Activated effector memory CD4-positive, alpha-beta T cell treated with Interleukin-2 at 50 U/mL for 16 hours (primary cell): ENCODE data around the gene LLPH.

Experiments
- DNase-seq: peaks from one replicate; pipeline ENCODE4 v3.0.0-alpha.2; 2020

Gene LLPH

DNA sequence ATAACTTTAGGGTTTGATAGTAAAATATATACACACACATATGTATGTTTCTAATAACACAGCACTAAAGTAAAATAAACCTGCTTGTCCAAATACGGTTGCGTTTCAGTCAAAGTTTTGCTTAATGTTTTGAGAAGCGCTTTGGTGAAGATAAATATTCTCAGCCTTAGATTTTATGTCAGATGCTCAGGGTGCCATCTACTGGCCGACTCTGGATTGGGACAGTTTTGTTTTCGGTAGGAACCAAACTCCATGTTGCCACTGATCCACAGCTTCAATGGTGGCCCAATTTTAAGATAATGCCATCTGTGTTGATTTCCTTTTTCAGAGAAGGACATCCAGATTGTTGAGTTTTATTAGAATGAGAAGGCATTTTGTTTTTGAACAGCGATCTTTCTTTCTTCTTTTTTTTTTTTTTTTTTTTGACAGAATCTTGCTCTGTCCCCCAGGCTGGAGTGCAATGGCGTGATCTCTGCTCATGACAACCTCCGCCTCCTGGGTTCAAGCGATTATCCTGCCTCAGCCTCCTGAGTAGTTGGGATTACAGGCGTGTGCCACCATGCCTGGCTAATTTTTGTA is 43.1 kb downstream of the LLPH start:
- no peak for DNase-seq

GRCh38 chr12:66085998-66086397 is 44.6 kb downstream of the LLPH start:
- no peak for DNase-seq

- no peak for DNase-seq
Observed at GRCh38 chr12:66085213-66085612, 45.3 kb downstream of the LLPH start.

DNA sequence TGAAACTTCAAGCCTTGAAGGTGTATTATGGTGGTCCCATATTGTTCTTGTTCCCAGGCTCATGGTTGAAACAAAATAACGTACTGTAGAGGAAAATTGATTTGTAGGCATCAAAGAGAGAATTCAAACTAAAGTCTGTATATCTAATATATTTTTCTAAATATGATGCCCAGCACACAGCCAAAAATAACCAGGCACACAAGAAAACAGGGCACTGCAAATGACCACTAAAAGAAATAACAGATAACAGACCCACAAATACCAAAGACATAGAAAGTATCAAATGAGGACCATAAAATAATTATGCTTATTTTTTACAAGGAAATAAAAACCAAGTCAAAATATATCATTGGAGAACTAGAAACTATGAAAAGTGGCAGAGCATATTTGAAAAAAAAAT is 46.8 kb downstream of the LLPH start:
- DNase-seq, result no peak

GRCh38 chr12:66082744-66083143 is 47.8 kb downstream of the LLPH start:
- DNase-seq, result no peak

- DNase-seq, result no peak
Observed at GRCh38 chr12:66080791-66081190, 49.8 kb downstream of the LLPH start.

- DNase-seq, result no peak
Observed at GRCh38 chr12:66077542-66077941, 53.0 kb downstream of the LLPH start.

DNA sequence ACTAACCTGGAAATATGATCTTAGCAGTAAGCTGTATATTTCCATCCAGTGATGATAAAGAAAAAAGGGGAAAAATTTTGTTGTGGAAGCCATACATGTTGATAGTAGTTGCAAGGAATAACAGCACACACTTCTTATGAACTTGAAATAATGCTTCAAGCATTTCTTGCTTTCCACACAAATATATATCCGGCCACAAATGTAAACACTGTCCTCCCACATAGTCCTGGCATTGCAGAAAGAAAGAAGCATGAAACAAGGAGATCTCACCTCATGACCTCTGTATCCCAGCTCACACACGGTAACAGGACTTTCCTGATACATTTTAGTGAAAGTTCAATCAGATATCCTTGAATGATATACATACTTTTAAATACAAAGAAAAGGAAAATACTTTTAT is 56.0 kb downstream of the LLPH start:
- DNase-seq, result no peak

DNA sequence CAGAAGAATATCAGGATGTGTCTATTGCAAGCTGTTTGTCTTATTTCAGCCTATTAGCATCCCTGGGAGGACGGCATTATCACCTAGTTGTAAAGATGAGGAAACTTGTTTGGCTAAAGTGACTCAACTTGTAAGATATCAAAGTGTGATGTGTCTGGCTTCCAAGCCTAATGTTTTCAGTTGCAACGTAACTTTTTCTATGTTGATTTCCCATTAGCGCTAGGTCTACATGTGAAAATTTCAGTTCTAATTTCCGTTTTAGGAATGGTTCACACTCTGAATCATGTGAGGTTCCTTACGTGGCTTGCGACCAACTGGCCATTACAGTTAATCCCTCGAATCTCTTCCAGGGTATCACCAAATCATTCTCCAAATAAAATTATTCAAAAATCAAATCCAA is 58.0 kb downstream of the LLPH start:
- no peak for DNase-seq

DNA sequence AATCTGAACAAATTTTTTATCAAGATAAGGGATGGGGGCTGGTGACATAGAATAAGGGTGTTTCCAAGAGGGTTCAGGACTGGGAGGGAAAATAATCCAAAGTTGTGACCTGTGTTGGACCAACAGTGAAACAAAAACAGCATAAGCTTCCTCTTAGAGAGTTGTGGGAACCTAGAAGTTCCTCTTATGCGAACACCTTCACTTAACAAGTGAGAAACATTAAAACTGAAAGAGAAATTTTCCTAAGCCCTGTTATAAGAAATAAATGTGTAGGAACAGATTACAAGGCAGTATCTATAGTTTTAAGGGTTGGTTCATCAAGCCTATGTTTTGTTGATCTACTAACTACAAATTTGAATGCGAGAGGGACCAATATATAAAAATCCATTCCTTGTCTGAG is 58.4 kb downstream of the LLPH start:
- no peak for DNase-seq

DNA sequence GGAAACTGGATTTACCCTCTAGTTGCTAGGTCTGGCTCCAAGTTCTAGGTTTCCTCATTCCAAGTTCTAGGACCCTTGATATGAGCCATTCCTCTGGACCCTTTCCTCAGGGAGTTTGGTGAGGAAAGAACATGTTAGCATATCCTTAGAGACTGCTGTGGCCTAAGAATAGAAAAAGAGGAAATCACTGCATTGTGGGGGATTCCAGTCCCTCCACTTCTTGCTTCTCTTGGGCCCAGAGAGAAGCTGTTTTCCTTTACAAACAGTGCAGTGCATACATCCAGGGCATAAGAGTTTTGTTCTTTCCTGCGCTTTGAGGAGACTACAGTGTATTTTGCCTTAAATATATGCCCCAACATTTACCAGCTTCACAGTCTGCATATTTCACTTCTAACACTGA is 59.0 kb downstream of the LLPH start:
- no peak for DNase-seq

GRCh38 chr12:66070378-66071120 is 60.0 kb downstream of the LLPH start:
- no peak for DNase-seq

- DNase-seq, result no peak
Observed at GRCh38 chr12:66066929-66067523, 63.5 kb downstream of the LLPH start.
